EL (cell line): ENCODE results near the gene COL2A1.
A peak's percentile ranks its signal among the peaks of the same experiment; 100 is the strongest.

Source experiments
- DNase-seq: peaks from one replicate; pipeline ENCODE4 v3.0.0-alpha.2; 2016

Gene COL2A1

DNA sequence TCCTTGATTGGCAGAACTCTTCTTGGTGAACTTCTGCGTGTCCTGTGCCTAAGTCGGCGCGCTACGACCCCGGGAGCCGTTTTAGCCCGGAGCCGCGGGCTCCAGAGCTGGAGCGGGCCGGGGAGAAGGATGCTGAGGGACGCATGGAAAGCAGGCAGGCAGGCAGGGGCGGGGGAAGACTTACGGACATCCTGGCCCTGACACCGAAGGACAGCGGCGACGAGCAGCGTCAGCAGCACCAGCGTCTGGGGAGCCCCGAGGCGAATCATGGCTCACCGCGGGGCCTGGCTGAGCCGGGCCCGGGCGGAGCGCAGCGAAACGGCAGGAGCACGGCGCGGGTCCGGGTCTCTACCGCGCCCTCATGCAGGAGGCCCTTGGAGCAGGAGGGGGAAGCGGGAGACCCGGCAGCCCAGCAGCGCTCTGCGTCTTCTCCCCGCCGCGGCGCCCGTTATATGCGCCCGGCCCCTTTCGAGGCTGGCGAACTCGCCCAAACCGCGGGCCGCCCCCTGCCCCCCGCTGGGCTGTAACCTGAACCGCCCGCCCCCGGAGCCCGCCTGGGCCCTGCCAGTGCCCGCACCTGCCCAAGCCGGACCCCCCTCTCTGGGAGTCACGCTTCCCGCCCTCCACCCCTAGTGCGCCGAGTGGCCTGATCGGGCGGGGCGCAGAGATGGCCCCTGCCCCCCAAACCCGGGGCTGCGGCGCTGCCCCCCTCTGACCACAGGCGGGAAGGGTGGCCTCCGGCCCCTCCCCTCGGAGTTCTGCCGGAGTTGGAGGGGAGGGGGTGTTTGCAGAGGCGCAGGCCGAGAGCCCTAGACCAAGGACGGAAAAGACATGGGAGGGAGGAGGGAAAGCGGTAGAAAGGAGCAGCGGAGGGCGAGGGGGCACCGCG is at the start of gene COL2A1:
TSS of gene COL2A1 (minus strand) at position 424 of the 889 bp plus-strand sequence. CDS start at position 269, 155 bp downstream.
- peak; percentile 44 for DNase-seq

DNA sequence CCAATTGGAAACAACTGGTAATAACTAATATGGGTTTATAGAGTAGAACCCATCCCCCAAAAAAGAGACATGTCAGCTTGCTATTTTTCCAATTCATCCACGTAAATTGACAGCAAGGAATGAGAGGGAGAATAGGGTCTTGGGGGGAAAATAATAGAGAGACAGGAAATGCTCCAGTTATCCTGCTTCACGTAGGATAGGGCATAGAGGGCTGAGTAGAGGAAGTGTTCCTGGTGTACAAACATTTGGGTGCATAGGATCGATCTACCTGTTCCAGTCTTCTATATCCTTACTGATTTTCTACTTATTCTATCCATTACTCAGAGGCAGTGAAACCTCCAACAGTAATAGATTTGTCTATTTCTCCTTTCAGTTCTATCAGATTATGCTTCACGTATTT is 49.6 kb upstream of the COL2A1 start:
- no peak for DNase-seq

GRCh38 chr12:48053122-48053521 is 48.8 kb upstream of the COL2A1 start:
- no peak for DNase-seq

- no peak for DNase-seq
These were observed 47.4 kb upstream of the COL2A1 start for GRCh38 chr12:48051681-48052080.

DNA sequence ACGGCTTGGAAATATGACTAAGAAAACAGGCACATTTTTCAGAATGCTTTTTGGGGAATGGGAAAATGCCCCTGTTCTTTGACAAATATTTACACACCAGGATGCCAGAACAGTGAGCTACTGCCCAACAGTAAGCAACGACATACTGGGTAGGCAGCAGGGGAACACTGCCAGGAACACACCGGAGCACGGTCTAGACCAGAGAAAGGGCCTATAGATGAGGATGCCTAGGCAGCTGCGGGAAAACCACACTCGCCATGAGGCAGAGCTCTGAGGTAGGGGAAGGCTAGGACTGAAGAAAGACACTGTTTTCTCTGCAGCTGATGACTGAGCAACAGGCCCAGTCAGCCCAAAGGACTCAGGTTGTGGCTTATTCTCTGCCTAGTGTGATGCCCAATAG is 45.9 kb upstream of the COL2A1 start:
- no peak for DNase-seq

DNA sequence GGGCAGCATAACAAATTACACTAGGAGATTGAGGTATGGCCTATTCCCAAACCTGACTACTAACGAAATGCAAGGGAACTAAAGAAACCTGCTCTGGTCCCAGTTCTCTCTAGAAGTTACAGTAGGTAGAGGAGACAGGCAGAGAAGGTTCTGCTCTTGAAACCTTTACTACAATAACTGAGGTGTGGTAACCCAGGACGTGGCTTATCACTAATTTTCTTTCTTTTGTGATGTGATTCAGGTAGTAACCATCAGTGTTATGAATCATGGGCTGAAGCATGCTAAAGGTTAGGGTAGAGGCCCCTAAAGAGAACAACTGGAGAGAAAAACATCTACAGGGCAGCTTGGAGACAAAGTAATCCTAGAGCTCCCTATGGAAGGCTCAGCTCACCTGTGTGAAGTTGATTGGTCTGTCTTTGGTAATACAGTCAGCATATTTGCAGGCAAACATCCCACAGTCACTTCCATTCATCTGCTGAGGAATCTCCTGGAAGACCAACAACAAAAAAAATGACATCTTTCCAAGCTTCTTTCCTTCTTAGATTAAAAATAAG is 41.8 kb upstream of the COL2A1 start:
- no peak for DNase-seq

- DNase-seq = no peak
These were observed 41.0 kb upstream of the COL2A1 start for GRCh38 chr12:48045061-48045846.

DNA sequence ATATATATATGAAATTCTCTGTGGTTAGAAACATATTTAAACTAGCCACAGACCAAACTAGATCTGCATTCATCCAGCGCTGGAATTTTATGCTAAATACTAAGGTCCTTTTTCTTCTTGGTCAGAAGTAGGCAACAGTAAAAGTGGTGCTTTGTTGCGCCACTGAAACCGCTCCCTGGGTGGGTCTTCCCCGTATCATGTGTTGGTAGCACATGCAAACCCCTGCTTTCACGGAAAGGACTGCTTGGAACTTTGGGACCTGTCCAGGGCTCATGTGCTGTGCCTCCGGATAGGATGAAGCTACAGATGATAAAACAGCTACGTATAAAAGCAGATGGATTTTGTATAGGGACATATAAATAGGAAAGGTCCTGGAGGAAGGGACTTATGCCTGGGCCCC is 40.1 kb upstream of the COL2A1 start:
- DNase-seq = no peak

GRCh38 chr12:48043771-48044170 is 39.5 kb upstream of the COL2A1 start:
- no peak for DNase-seq

DNA sequence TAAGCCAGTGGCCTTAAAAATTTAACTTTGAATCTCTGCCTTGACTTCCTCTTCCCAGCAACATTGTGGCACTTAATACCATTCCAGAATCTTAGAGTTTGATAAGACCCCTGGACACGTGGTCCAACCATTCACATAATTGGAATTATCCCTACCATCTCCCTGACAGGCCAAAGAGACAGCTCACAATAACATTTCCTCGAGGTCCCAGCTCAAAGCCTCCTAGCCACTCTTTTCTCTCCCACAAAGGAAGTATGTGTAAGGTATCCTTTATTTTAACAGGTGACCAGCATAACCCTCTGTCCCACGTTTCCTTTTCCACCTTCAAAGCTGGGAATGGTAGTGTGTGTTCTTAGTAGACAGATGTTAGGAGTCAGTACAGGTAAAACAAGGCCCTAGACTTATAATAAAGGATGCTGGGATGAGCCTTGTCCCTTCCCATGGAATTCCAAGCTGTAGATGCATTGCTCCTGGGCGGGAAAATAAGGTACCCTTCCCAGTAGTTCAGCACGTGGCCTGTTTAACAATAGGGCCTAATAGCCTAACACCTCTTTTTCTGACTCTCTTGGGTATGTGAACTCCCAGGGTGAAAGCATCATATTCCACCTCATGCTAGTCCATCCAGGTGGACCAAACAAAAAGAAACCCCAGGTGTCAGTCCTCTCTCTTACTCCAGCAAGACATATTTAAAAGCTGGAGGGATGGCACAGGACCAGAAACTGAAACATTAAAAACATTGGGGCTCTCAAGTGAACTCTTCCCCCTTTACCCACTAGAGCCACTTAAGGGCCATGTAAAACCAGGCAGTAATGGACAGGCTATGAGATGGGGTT is 37.5 kb upstream of the COL2A1 start:
- DNase-seq = no peak

DNA sequence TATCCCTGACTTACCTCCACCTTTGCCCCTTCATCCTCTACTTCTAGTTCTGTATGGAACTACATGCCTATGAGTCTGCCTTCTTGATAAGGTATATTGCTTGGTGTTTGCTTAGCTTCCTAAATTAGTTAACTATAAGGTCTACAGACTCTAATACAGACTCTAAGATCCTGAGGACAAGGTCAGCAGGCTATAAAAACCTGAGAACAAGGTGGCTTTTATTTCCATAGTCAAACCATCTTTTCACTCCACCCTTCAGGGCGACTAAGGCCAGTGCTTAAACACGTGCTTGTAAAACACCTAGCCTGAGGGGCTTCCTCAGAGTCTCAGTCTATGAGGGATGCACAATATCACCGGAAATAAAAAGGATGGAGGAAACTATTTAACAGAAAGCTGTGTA is 36.1 kb upstream of the COL2A1 start:
- DNase-seq = no peak

DNA sequence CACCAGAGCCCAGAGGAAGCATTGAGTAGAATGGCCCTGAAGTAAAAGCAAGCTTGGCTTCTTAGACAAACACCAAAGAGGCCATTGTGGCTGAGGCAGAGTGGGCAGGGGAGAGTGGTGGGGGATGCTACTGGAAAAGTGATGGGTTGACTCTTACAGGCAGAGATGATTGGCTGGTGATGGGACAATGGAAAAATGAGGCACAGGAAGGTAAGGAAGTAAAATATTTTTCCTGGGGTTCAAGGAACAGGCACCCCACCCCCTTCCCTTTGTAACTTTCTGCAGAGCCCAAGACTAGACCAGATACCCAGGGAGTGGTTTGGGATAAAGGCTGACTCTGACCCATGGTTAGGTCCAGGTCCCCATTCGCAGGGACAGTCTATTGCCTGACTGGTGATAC is 34.9 kb upstream of the COL2A1 start:
- DNase-seq = no peak

DNA sequence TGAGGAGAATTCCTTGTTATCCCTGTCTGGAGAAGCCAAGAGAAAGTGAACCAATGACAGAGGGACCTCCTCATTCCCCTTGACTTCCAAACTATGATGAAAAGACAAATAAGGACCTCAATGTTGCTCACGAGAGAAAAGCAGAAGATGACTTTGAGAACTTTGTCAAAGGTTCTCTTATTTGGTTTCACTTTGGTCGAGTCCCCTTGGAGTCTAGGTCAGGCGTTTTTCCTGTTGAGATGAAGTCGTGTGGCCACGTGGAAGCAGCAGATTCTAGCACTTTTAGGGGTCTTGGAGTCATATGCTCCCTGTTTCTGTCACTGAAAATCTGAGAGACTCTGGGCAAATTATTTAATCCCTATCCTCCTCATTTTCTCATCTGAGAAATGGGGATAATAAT is 33.8 kb upstream of the COL2A1 start:
- DNase-seq = no peak

DNA sequence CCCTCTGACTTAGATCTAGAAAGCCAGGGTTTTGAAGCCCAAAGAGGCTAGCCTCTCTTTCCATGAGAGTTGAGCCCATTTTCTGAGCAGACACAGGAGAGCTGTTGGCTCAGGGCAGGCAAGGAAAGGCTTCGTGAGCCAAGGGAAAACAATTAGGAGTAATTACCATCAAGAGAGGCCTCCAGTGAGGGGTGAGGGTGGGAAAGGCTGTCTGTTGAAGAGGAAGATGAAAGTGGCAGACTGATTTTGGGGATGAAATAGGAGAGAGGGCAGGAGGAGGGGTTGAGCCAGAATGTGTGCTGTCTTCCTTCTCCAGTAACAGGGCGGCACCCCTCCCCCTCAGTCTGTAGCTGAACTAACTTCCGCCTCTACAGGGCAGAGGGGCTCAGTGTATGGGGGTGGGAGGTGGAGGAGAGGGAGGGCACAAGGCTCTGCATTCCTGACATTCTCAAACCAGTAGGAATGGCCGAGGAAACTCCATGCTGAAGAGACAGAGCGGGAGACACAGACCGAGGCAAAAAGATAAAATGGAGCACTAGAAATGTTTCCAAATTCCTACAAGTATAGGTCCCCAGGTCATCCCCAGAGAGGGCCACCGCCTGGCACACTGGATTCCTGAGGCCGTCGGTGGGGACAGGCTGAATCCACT is 33.1 kb upstream of the COL2A1 start:
- peak; percentile 56 for DNase-seq

DNA sequence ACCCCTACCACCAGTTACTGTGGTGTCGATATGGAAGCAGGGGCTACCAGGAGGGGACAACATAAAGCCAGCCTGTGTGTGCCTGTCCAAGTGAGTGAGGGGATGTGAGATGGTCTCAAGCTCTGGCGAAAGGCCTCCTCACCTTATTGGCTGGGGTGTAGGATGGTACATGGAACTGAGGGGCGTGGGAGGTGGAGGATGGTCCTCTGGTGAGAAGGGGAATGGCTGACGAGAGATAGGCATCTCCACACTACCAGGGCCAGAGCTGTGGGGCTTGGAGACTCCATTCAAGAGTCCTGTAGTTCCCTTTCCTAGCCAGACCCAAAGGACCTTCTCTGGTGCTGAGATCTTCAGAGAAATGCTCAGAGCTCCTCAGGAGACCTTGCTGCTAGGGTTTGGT is 32.5 kb upstream of the COL2A1 start:
- DNase-seq = no peak

- no peak for DNase-seq
These were observed 30.8 kb upstream of the COL2A1 start for GRCh38 chr12:48034835-48035805.

DNA sequence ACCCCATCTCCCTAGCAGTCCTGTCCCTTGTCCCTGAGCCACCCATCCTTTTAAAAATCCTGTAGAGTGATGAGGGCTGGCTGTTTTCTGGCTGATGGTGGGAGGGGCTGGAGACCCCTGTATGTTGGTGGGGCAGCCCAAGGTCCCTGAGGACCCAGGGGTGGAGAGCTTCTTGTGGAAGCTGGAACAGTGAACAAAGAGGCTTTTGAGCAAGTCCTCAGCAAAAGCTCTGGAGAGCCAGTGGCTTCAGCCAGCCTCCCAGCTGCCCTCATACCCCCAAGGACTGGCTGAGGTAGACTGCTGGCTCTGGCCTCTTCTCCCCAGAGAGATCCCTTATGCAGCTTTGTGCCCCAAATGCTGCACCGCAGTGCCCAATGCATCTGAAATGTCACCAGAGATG is 29.2 kb upstream of the COL2A1 start:
- no peak for DNase-seq

- DNase-seq = no peak
These were observed 28.3 kb upstream of the COL2A1 start for GRCh38 chr12:48032597-48032996.

- no peak for DNase-seq
These were observed 27.1 kb upstream of the COL2A1 start for GRCh38 chr12:48031135-48031960.

DNA sequence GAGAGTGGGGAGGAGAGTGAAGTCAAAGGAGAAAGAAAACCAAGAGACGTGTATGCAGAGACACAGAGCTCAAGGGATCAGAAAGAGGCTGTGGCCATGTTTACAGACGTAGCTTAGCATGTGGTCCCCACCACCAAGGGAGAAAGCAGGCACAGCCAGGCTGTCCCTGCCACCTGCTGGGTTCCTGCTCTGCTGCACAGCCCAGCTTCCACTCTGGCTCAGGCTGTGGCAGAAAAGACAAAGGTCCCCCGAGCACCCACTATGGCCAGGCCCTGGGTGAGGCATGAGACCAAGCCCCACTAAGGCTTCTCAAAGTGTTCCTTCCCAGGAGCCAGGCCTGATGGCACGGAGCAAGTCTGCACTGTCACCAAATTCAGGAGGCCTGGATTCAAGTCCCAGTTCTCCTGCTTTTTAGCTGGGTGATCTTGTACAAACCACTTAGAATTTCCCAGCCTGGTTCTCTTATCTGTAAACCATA is 25.9 kb upstream of the COL2A1 start:
- no peak for DNase-seq
